Epithelial cell of proximal tubule (primary cell): ENCODE measurements around the gene SLC8A1. TPM values are rescaled to one million over a fixed set of nuclear protein-coding genes. Genes with fewer than 3 reads are reported as not detected.
A peak's percentile ranks its signal among the peaks of the same experiment; 100 is the strongest.

Experiments used
- DNase-seq: peaks from one replicate; pipeline ENCODE4 v3.0.0-alpha.2; 2011; ENCODE audit warnings: low read depth
- H3K4me3 ChIP-seq: 2 replicates; pipeline ENCODE4 v1.5.1; 2011; ENCODE audit warnings: low read depth, mild to moderate bottlenecking, low read length
- total RNA-seq: library from RNA; depleted of rRNA; stranded (reverse); fragments of >200 nt; gene quantifications from 2 replicates; pipeline ENCODE4 v1.2.3, GENCODE V29; 2015
- TF ChIP-seq, protein P1 (sequence below): conservative IDR thresholded peaks from 2 replicates; pipeline ENCODE4 v1.5.1; 2012; ENCODE audit warnings: low read depth, mild to moderate bottlenecking, low read length

SLC8A1 gene
- total RNA-seq, 1 donor from 2014 or later = 4.8 TPM

- peak; percentile 77 for DNase-seq
- no peak overlapping the region for H3K4me3 ChIP-seq
- TF ChIP-seq, protein P1, sequence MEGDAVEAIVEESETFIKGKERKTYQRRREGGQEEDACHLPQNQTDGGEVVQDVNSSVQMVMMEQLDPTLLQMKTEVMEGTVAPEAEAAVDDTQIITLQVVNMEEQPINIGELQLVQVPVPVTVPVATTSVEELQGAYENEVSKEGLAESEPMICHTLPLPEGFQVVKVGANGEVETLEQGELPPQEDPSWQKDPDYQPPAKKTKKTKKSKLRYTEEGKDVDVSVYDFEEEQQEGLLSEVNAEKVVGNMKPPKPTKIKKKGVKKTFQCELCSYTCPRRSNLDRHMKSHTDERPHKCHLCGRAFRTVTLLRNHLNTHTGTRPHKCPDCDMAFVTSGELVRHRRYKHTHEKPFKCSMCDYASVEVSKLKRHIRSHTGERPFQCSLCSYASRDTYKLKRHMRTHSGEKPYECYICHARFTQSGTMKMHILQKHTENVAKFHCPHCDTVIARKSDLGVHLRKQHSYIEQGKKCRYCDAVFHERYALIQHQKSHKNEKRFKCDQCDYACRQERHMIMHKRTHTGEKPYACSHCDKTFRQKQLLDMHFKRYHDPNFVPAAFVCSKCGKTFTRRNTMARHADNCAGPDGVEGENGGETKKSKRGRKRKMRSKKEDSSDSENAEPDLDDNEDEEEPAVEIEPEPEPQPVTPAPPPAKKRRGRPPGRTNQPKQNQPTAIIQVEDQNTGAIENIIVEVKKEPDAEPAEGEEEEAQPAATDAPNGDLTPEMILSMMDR = no peak
Observed at GRCh38 chr2:40281021-40281940, 170.6 kb downstream of the SLC8A1 start.

GRCh38 chr2:40279482-40279881 is 172.4 kb downstream of the SLC8A1 start:
- TF ChIP-seq, protein P1 = no peak
- H3K4me3 ChIP-seq = no peak overlapping the region
- DNase-seq = no peak

GRCh38 chr2:40279001-40279400 is 172.9 kb downstream of the SLC8A1 start:
- DNase-seq = no peak
- no peak overlapping the region for H3K4me3 ChIP-seq
- TF ChIP-seq, protein P1 = no peak

GRCh38 chr2:40276076-40276475 is 175.8 kb downstream of the SLC8A1 start:
- TF ChIP-seq, protein P1 = no peak
- no peak for DNase-seq
- no peak overlapping the region for H3K4me3 ChIP-seq

DNA sequence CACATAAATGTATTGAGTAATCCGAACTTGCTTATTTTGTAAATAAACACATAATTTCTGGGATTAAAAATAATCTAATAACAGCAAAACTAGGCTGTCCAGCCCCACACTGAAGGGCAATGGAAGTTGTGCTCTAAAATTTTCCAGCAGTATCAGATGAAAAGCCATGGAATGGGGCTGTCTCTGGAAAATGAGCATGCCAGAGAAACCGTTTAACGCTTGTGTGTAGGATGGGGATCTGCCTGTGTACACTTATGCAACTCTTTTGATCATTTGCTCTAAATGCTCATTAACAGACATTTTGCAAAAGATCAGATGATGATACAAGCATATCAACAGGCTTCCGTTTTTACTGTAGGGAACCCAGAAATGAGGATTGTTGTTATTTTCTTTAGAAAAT is 177.6 kb downstream of the SLC8A1 start:
- H3K4me3 ChIP-seq = no peak overlapping the region
- no peak for DNase-seq
- TF ChIP-seq, protein P1 = no peak

- TF ChIP-seq, protein P1 = no peak
- no peak for DNase-seq
- H3K4me3 ChIP-seq = no peak overlapping the region
Observed at GRCh38 chr2:40273734-40274182, 178.1 kb downstream of the SLC8A1 start.
